Suprapubic skin (tissue), 4 donors: ENCODE data around the gene INAVA. TPM values are rescaled to one million over a fixed set of nuclear protein-coding genes. Genes with fewer than 3 reads are reported as not detected.
"Not testable (repeated sequence)": the region's sequence is repeated elsewhere in the genome, so short reads cannot be mapped to it uniquely, and the experiment has no call there.

Experiments used
- DNase-seq, 2 donors: peaks; one replicate each; pipeline ENCODE4 v3.0.0-alpha.2; 2019; ENCODE audit warnings: low spot score in 2 of 2
- H3K27ac ChIP-seq: fragments of 200-600 bp; sonication (generic); one replicate; pipeline ENCODE4 v1.5.1; 2019
- H3K27me3 ChIP-seq: fragments of 200-600 bp; sonication (generic); one replicate; pipeline ENCODE4 v1.5.1; 2019
- H3K36me3 ChIP-seq: fragments of 200-600 bp; sonication (generic); one replicate; pipeline ENCODE4 v1.5.1; 2019
- H3K4me1 ChIP-seq: fragments of 200-600 bp; sonication (generic); one replicate; pipeline ENCODE4 v1.5.1; 2019
- H3K4me3 ChIP-seq: fragments of 200-600 bp; sonication (generic); one replicate; pipeline ENCODE4 v1.5.1; 2019; ENCODE audit warnings: mild to moderate bottlenecking
- H3K9me3 ChIP-seq: fragments of 200-600 bp; sonication (generic); one replicate; pipeline ENCODE4 v1.5.1; 2019
- EP300 ChIP-seq: sonication (generic); formaldehyde crosslinking; IDR thresholded peaks from one replicate; pipeline ENCODE4 v1.6.1; 2017; ENCODE audit warnings: antibody characterized with exemption
- POLR2A ChIP-seq, 2 donors: fragments of 450-650 bp; IDR thresholded peaks; one replicate each; pipeline ENCODE4 v1.6.1; 2017; ENCODE audit warnings: antibody characterized with exemption in 2 of 2, mild to moderate bottlenecking in 2 of 2, moderate library complexity in 2 of 2
- POLR2AphosphoS5 ChIP-seq, 3 donors: sonication (generic); formaldehyde crosslinking; IDR thresholded peaks; one replicate each; pipeline ENCODE4 v1.6.1; 2017; ENCODE audit warnings: antibody characterized with exemption in 3 of 3
- WGBS: methylation state at CpG from one replicate; pipeline ENCODE4 v1.1.5; 2018; 5-methylcytosine and 5-hydroxymethylcytosine counted together
- total RNA-seq, 4 donors: library from RNA; depleted of rRNA; stranded (reverse); fragments of >200 nt; gene quantifications; one replicate each; pipeline ENCODE4 v1.1.0, GENCODE V29; 2016
- TF ChIP-seq, protein P1 (sequence below), 2 donors: fragments of 200-600 bp in 1 of 2; fragments of 450-650 bp in 1 of 2; sonication (generic) in 1 of 2; IDR thresholded peaks; one replicate each; pipeline ENCODE4 v1.5.1; 2016 to 2019; ENCODE audit warnings: antibody characterized with exemption in 2 of 2, mild to moderate bottlenecking in 1 of 2, moderate library complexity in 1 of 2

The INAVA gene
- total RNA-seq, 4 donors from 2014 or later: 110 to 137 (median 117) TPM

DNA sequence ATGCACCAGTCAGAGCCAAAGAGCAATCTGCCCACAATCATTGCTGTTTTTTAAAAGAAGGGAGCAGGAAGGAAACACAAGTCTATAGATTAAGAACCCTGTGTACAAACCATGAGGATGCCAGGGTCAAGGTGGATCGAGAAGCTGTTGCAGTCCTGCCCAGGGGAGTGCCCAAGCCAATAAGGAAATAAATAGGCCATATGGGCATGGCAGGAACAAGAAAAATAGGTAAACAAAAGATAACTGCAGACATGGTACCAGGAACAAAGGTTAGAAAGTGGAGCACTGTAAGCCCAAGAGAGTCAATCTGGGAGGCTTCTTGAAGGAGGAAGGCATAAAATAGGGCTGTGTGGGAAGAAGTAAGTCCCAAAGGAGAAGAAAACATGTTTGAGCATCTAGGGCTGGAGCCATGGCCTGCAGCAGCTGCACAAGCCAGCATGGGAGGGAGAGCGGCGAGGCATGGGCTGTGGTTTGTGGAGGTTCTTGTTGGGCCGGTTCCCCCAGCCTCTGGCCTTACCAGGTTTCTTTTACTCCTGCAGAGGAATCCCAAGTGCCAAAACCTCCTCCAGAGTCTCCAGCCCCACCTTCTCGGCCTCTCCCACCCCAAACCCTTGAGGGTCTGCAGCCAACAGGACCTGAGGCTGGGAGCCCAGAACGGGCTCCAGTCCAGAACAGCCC is 13.6 kb downstream of the INAVA start:
- TF ChIP-seq POLR2A (IDR thresholded peaks at IDR 0.05): no peak
- TF ChIP-seq POLR2AphosphoS5 (IDR thresholded peaks at IDR 0.05): no peak
- no peak for TF ChIP-seq EP300
- TF ChIP-seq, protein P1, sequence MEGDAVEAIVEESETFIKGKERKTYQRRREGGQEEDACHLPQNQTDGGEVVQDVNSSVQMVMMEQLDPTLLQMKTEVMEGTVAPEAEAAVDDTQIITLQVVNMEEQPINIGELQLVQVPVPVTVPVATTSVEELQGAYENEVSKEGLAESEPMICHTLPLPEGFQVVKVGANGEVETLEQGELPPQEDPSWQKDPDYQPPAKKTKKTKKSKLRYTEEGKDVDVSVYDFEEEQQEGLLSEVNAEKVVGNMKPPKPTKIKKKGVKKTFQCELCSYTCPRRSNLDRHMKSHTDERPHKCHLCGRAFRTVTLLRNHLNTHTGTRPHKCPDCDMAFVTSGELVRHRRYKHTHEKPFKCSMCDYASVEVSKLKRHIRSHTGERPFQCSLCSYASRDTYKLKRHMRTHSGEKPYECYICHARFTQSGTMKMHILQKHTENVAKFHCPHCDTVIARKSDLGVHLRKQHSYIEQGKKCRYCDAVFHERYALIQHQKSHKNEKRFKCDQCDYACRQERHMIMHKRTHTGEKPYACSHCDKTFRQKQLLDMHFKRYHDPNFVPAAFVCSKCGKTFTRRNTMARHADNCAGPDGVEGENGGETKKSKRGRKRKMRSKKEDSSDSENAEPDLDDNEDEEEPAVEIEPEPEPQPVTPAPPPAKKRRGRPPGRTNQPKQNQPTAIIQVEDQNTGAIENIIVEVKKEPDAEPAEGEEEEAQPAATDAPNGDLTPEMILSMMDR (IDR thresholded peaks at IDR 0.05): no peak
- no peaks in the 10 kb centered on the region for H3K27me3 ChIP-seq
- no peak overlapping the region for H3K4me3 ChIP-seq
- peak overlapping the region; percentile 67 for H3K27ac ChIP-seq
- H3K4me1 ChIP-seq: peaks cover 69% of the 10 kb centered on the region
- H3K9me3 ChIP-seq: no peaks in the 10 kb centered on the region
- no peaks in the 10 kb centered on the region for H3K36me3 ChIP-seq
- no peak for DNase-seq
- 61% methylated on average over 6 of the region's 6 CpGs for WGBS

DNA sequence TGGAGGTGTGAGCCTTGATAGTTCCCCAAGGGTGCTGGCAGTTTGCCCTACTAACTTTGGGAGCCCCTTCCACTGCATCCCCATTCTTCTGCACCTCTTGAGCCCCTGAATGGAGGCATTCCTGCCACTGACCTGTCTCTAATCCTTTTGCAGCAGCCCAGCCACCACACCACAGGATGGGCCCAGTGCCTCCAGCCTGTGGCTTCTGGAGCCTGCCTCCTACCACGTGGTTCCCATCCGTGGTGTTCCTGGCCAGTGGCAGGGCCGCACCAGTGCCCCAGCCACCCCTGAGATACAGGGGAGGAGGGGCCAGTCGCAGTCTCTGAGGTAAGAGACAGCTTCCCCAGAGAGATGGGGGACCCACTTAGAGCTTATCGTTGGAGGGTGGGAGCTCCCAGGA is 14.4 kb downstream of the INAVA start:
- TF ChIP-seq POLR2AphosphoS5 (IDR thresholded peaks at IDR 0.05) (no peak), POLR2A (IDR thresholded peaks at IDR 0.05) (no peak), EP300 (no peak)
- TF ChIP-seq, protein P1 (IDR thresholded peaks at IDR 0.05): no peak
- Histone ChIP-seq H3K36me3 (no peaks in the 10 kb centered on the region), H3K27me3 (no peaks in the 10 kb centered on the region), H3K9me3 (no peaks in the 10 kb centered on the region), H3K4me1 (peaks cover 74% of the 10 kb centered on the region), H3K27ac (peak overlapping the region; percentile 67), H3K4me3 (no peak overlapping the region)
- 47% methylated on average over 5 of the region's 5 CpGs for WGBS
- DNase-seq: no peak

DNA sequence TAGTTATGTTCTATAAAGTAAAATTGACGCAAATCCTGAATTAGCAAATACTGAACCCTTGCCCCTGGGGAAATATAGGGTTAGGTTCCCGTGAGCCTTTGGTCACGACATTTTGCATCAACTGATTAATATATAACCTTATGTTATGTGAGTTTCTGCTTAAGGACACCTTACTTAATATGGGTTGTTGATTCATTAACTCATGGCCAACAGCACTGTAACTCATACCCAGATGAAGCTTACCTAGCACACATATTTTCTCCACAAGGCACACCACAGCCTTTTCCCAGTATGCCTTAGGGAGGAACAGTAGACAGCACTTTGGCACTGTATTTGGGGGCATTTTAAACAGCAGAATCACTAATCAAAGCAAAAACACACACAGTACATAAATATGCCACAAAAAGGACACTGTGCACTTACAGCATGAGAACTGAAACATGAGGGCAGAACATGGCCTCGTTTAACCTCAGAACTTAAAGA is 15.1 kb downstream of the INAVA start:
- Histone ChIP-seq H3K9me3 (no peaks in the 10 kb centered on the region), H3K4me3 (no peak overlapping the region), H3K4me1 (peaks cover 74% of the 10 kb centered on the region), H3K27me3 (no peaks in the 10 kb centered on the region), H3K36me3 (no peaks in the 10 kb centered on the region), H3K27ac (no peak overlapping the region)
- WGBS: 70% methylated on average over 4 of the region's 4 CpGs
- no peak for TF ChIP-seq POLR2AphosphoS5 (IDR thresholded peaks at IDR 0.05)
- no peak for TF ChIP-seq POLR2A (IDR thresholded peaks at IDR 0.05)
- no peak for TF ChIP-seq EP300
- no peak for DNase-seq

DNA sequence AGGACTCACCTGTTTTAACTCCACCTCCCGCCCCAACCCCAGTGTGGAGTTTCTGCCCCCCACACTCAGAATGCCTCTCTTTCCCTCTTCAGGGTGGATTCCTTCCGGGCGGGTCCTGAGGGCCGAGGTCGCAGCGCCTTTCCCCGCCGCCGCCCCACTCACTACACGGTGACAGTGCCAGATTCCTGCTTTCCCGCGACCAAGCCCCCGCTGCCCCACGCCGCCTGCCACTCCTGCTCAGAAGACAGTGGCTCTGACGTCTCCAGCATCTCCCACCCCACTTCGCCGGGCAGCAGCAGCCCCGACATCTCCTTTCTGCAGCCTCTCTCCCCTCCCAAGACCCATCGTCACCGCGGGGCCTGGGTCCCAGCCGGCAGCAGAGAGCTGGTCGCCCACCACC is 16.7 kb downstream of the INAVA start:
- Histone ChIP-seq H3K36me3 (no peaks in the 10 kb centered on the region), H3K4me1 (peaks cover 76% of the 10 kb centered on the region), H3K4me3 (no peak overlapping the region), H3K27ac (no peak overlapping the region), H3K9me3 (no peaks in the 10 kb centered on the region), H3K27me3 (peaks cover 2% of the 10 kb centered on the region)
- TF ChIP-seq POLR2A (IDR thresholded peaks at IDR 0.05) (no peak), EP300 (no peak), POLR2AphosphoS5 (IDR thresholded peaks at IDR 0.05) (no peak)
- TF ChIP-seq, protein P1 (IDR thresholded peaks at IDR 0.05): no peak
- DNase-seq: no peak
- 92% methylated on average over 22 of the region's 24 CpGs for WGBS

DNA sequence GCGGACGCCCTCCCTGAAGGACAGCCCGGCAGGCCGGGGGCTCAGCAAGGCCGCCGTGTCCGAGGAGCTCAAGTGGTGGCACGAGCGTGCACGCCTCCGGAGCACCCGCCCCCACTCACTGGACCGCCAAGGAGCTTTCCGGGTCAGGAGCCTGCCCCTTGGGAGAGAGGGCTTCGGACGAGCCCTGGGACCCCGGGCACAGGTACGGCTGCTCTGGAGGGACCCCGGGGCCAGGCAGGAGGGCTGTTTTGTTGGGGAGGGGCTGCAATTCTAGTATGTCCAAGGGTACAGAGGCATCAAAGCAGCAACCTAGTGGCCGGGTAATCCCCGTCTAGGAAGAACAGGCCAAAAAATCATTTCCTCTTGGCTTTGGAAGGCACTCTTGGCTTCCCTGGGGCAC is 17.2 kb downstream of the INAVA start:
- H3K27me3 ChIP-seq, H3K36me3 ChIP-seq, H3K4me3 ChIP-seq, H3K9me3 ChIP-seq, DNase-seq: not testable (repeated sequence)
- peaks cover 78% of the 10 kb centered on the region for H3K4me1 ChIP-seq
- H3K27ac ChIP-seq: peak overlapping the region; percentile 66
- WGBS: 66% methylated on average over 6 of the region's 21 CpGs

DNA sequence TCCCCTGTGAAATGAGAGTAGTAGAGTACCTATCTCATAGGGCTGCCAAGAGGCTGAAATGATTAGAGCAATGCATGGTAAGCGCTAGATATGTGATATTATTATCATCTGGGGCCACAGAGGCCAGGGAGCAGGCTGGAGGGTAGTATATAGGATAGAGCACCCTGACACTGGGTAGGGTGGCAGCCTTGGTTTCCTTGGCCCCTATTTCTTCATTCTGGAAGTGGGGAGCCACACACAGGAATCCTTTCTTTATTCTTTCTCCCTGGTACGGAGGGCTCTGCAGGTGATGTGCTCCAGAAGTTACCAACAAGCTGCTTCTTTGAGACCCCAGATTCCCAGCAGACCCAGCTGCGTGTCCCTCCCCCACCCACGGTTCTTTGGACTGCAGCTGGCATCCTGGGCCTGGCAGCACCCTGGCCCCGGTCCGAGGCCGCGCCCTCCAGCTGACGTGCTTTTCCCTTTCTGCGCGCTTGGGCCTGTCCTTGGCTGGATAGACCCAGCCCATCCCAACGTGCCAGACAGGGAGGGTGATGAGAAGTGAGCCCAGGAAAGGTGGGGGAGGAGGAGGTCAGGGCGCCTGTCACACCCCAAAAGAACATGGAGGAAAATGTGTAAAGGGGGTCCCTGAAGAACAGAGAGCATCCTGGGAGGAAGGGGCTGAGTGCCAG is 18.2 kb downstream of the INAVA start:
- TF ChIP-seq, protein P1 (IDR thresholded peaks at IDR 0.05): no peak
- TF ChIP-seq POLR2AphosphoS5 (IDR thresholded peaks at IDR 0.05): peak in 1 of 3 donors; percentile 33
- TF ChIP-seq POLR2A (IDR thresholded peaks at IDR 0.05): no peak
- DNase-seq: no peak
- Histone ChIP-seq H3K27ac (peak overlapping the region; percentile 66), H3K9me3 (no peaks in the 10 kb centered on the region), H3K4me3 (no peak overlapping the region), H3K27me3 (peaks cover 2% of the 10 kb centered on the region), H3K4me1 (peaks cover 75% of the 10 kb centered on the region), H3K36me3 (no peaks in the 10 kb centered on the region)
- 59% methylated on average over 13 of the region's 13 CpGs for WGBS
